Measurements from ENCODE around the gene TELO2.
A peak's percentile ranks its signal among the peaks of the same experiment; 100 is the strongest.

TELO2 gene

GRCh38 chr16:1539720-1540555 is 46.8 kb downstream of the TELO2 start:
- TF ChIP-seq, protein P1, sequence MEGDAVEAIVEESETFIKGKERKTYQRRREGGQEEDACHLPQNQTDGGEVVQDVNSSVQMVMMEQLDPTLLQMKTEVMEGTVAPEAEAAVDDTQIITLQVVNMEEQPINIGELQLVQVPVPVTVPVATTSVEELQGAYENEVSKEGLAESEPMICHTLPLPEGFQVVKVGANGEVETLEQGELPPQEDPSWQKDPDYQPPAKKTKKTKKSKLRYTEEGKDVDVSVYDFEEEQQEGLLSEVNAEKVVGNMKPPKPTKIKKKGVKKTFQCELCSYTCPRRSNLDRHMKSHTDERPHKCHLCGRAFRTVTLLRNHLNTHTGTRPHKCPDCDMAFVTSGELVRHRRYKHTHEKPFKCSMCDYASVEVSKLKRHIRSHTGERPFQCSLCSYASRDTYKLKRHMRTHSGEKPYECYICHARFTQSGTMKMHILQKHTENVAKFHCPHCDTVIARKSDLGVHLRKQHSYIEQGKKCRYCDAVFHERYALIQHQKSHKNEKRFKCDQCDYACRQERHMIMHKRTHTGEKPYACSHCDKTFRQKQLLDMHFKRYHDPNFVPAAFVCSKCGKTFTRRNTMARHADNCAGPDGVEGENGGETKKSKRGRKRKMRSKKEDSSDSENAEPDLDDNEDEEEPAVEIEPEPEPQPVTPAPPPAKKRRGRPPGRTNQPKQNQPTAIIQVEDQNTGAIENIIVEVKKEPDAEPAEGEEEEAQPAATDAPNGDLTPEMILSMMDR (conservative IDR thresholded peaks at IDR 0.05; ENCODE audit: low read length): no peak
- no peak overlapping the region for H3K4me3 ChIP-seq (ENCODE audit: low read length)
- no peak for DNase-seq (ENCODE audit: low read depth)

DNA sequence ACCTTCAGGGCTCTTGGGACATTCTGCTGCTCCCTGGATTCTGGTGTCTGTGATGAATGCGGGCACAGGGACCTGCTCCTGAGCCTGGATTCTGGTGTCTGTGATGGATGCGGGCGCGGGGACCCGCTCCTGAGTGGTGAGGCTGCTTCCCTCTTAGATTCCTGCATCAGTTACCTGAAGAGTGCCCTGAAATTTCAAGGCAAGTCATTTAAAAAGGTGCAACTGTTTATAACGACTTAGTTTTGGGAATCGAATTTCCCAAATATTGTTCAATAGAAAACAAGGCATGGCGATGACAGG is 47.3 kb downstream of the TELO2 start:
- TF ChIP-seq, protein P1 (conservative IDR thresholded peaks at IDR 0.05; ENCODE audit: low read length): no peak
- no peak overlapping the region for H3K4me3 ChIP-seq (ENCODE audit: low read length)
- DNase-seq (ENCODE audit: low read depth): no peak

- no peak for DNase-seq (ENCODE audit: low read depth)
- H3K4me3 ChIP-seq (ENCODE audit: low read length): no peak overlapping the region
- TF ChIP-seq, protein P1 (conservative IDR thresholded peaks at IDR 0.05; ENCODE audit: low read length): no peak
Measured at GRCh38 chr16:1541293-1542165, 48.4 kb downstream of the TELO2 start.

GRCh38 chr16:1542166-1542500 is 49.0 kb downstream of the TELO2 start:
- no peak overlapping the region for H3K4me3 ChIP-seq (ENCODE audit: low read length)
- no peak for DNase-seq (ENCODE audit: low read depth)
- TF ChIP-seq, protein P1 (conservative IDR thresholded peaks at IDR 0.05; ENCODE audit: low read length): no peak

- TF ChIP-seq, protein P1 (conservative IDR thresholded peaks at IDR 0.05; ENCODE audit: low read length): no peak
- DNase-seq (ENCODE audit: low read depth): no peak
Measured at GRCh38 chr16:1542533-1542932, 49.4 kb downstream of the TELO2 start.

GRCh38 chr16:1543085-1543896 is 50.1 kb downstream of the TELO2 start:
- TF ChIP-seq, protein P1 (conservative IDR thresholded peaks at IDR 0.05; ENCODE audit: low read length): peak; percentile 20
- peak; percentile 61 for DNase-seq (ENCODE audit: low read depth)
- H3K4me3 ChIP-seq (ENCODE audit: low read length): no peak overlapping the region

More at GRCh38 chr16:1542533-1542932, 49.4 kb downstream of the TELO2 start:
- no peak overlapping the region for H3K4me3 ChIP-seq (ENCODE audit: low read length)
